Lung (tissue), 12 donors: ENCODE results near the gene GBA3. TPM values are rescaled to one million over a fixed set of nuclear protein-coding genes. Genes with fewer than 3 reads are reported as not detected.

ENCODE experiments used
- ATAC-seq: fragments of 200-7000 bp; cut with Tn5 transposase; one replicate; pipeline ENCODE4 v1.9.1; 2020; ENCODE audit warnings: moderate number of reproducible peaks; ENCODE audit not compliant: insufficient read depth, low FRiP score
- DNase-seq, 3 donors: peaks; one replicate each; pipeline ENCODE4 v3.0.0-alpha.2; 2013 to 2017
- H3K27ac ChIP-seq, 2 donors: one replicate each; pipeline ENCODE4 v1.5.1; 2013; ENCODE audit warnings: mild to moderate bottlenecking in 2 of 2, moderate library complexity in 2 of 2, control low read depth in 1 of 2, inconsistent platforms in 1 of 2, low read depth in 1 of 2, low read length in 1 of 2
- H3K27me3 ChIP-seq, 3 donors: one replicate each; pipeline ENCODE4 v1.5.1; 2013; ENCODE audit warnings: low read length in 2 of 3; ENCODE audit not compliant: control insufficient read depth in 3 of 3, insufficient read depth in 3 of 3
- H3K36me3 ChIP-seq, 4 donors: one replicate each; pipeline ENCODE4 v1.5.1; 2013; ENCODE audit warnings: low read length in 4 of 4, mild to moderate bottlenecking in 1 of 4, moderate library complexity in 1 of 4; ENCODE audit not compliant: control insufficient read depth in 4 of 4, insufficient read depth in 4 of 4
- H3K4me1 ChIP-seq, 5 donors: one replicate each; pipeline ENCODE4 v1.5.1; 2013; ENCODE audit warnings: low read length in 5 of 5, mild to moderate bottlenecking in 2 of 5, moderate library complexity in 1 of 5; ENCODE audit not compliant: control insufficient read depth in 5 of 5, insufficient read depth in 5 of 5
- H3K4me3 ChIP-seq: one replicate; pipeline ENCODE4 v1.5.1; 2013; ENCODE audit warnings: mild to moderate bottlenecking, control low read depth, moderate library complexity
- H3K9ac ChIP-seq, 2 donors: one replicate each; pipeline ENCODE4 v1.5.1; 2013; ENCODE audit warnings: low read length in 2 of 2, control low read depth in 1 of 2; ENCODE audit not compliant: insufficient read depth in 1 of 2
- H3K9me3 ChIP-seq, 4 donors: one replicate each; pipeline ENCODE4 v1.5.1; 2013; ENCODE audit warnings: low read length in 3 of 4, mild to moderate bottlenecking in 1 of 4, moderate library complexity in 1 of 4; ENCODE audit not compliant: control insufficient read depth in 4 of 4, insufficient read depth in 3 of 4
- WGBS, 2 donors: extraction: QIAGEN DNeasy Blood & Tissue Kit; methylation state at CpG; one replicate each; pipeline ENCODE4 v1.1.7; 2013; 5-methylcytosine and 5-hydroxymethylcytosine counted together
- polyA plus RNA-seq, 2 donors: library from polyadenylated mRNA; stranded (reverse); fragments of 200-250 nt; gene quantifications; one replicate each; pipeline ENCODE4 v1.2.1, GENCODE V29; 2013
- total RNA-seq, 2 donors: library from RNA; depleted of rRNA in 1 of 2; stranded (reverse); fragments of >200 nt in 1 of 2; gene quantifications; one replicate each; pipeline ENCODE4 v1.2.1, GENCODE V29; 2014 to 2021
- TF ChIP-seq, protein P1 (sequence below): IDR thresholded peaks from 2 replicates; pipeline ENCODE4 v1.5.1; 2012; ENCODE audit warnings: mild to moderate bottlenecking; ENCODE audit errors: control extremely low read depth, extremely low read depth
- donor health status: control.
- donor health status: control.
- donor health status: Bipolar disorder and iron deficiency.
- donor health status: healthy.
- donor health status: DM: yes; HTN: yes; CAD: no.

Gene GBA3
- total and polyA plus RNA-seq, 4 donors, result 0.23 to 0.34 (median 0.31) TPM; not detected in 1

- no peak for DNase-seq
- Histone ChIP-seq H3K9ac (no peak overlapping the region), H3K27ac (no peak overlapping the region), H3K36me3 (no peaks in the 10 kb centered on the region), H3K4me3 (no peak overlapping the region), H3K4me1 (no peaks in the 10 kb centered on the region), H3K9me3 (peaks cover 0 to 5% (median 0%) of the 10 kb centered on the region in 4 donors), H3K27me3 (no peaks in the 10 kb centered on the region)
- ATAC-seq, result no peak
- TF ChIP-seq, protein P1, sequence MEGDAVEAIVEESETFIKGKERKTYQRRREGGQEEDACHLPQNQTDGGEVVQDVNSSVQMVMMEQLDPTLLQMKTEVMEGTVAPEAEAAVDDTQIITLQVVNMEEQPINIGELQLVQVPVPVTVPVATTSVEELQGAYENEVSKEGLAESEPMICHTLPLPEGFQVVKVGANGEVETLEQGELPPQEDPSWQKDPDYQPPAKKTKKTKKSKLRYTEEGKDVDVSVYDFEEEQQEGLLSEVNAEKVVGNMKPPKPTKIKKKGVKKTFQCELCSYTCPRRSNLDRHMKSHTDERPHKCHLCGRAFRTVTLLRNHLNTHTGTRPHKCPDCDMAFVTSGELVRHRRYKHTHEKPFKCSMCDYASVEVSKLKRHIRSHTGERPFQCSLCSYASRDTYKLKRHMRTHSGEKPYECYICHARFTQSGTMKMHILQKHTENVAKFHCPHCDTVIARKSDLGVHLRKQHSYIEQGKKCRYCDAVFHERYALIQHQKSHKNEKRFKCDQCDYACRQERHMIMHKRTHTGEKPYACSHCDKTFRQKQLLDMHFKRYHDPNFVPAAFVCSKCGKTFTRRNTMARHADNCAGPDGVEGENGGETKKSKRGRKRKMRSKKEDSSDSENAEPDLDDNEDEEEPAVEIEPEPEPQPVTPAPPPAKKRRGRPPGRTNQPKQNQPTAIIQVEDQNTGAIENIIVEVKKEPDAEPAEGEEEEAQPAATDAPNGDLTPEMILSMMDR, result no peak
- WGBS, 2 donors, result 38 to 45% methylated on average over 6 of the region's 6 CpGs
These were observed 95.1 kb downstream of the GBA3 start for GRCh38 chr4:22787753-22788375.

DNA sequence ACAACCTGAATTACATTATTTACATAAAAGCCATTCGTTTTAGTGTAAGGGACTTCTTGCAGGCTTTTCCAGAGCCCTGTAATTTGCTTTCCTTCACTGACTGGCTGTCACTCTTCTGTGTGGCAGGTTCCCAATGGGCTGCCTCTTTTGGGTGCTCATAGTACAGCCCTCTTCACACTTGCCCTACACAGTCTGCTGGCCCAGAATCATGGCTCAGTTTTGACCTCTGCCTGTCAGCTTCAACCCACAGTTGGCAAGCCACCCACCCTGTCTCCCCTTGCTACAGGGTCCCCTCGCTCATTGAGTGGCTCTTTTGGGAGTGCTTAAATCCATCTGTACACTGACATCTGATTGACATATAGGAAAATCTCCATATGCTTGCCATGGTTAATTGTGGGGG is 97.9 kb downstream of the GBA3 start:
- H3K4me1 ChIP-seq, result no peaks in the 10 kb centered on the region
- H3K9ac ChIP-seq, result no peak overlapping the region
- H3K27me3 ChIP-seq, result no peaks in the 10 kb centered on the region
- no peak overlapping the region for H3K27ac ChIP-seq
- TF ChIP-seq, protein P1, result no peak
- peaks cover 0 to 5% (median 0%) of the 10 kb centered on the region in 4 donors for H3K9me3 ChIP-seq
- 70 to 77% methylated on average over 2 of the region's 2 CpGs for WGBS, 2 donors
- no peak overlapping the region for H3K4me3 ChIP-seq
- H3K36me3 ChIP-seq, result no peaks in the 10 kb centered on the region
- DNase-seq, result no peak
- ATAC-seq, result no peak

GRCh38 chr4:22794732-22795131 is 102.0 kb downstream of the GBA3 start:
- Histone ChIP-seq H3K9ac (no peak overlapping the region), H3K4me1 (no peaks in the 10 kb centered on the region), H3K27ac (no peak overlapping the region), H3K4me3 (no peak overlapping the region), H3K36me3 (no peaks in the 10 kb centered on the region), H3K9me3 (peaks cover 0 to 5% (median 0%) of the 10 kb centered on the region in 4 donors), H3K27me3 (no peaks in the 10 kb centered on the region)
- DNase-seq, result no peak
- TF ChIP-seq, protein P1, result no peak
- ATAC-seq, result no peak
- 86 to 93% methylated on average over 5 of the region's 5 CpGs for WGBS, 2 donors

DNA sequence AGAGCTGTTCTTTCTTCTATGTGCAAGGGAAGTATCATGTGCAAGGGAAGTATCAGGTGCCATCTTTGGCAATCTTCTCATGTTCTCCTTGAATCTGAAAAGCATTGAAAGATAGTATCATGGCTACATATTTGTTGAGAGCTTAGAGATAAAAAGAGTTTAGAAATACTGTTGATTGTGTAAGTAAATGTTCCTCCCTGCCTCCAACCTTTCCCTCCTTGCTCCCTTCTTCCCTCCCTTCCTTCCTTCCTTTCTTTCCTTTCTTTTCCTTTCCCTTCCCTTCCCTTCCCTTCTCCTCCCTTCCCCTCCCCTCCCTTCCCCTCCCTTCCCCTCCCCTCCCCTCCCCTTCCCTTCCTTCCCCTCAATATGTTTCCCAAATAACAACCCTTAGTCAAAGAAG is 108.7 kb downstream of the GBA3 start:
- DNase-seq (no peak), ATAC-seq (no peak)
- no peak overlapping the region for H3K4me3 ChIP-seq
- H3K4me1 ChIP-seq, result no peaks in the 10 kb centered on the region
- no peaks in the 10 kb centered on the region for H3K27me3 ChIP-seq
- TF ChIP-seq, protein P1, result no peak
- H3K27ac ChIP-seq, result no peak overlapping the region
- H3K9ac ChIP-seq, result no peak overlapping the region
- H3K36me3 ChIP-seq, result no peaks in the 10 kb centered on the region
- H3K9me3 ChIP-seq, result no peaks in the 10 kb centered on the region
